GM12874 (cell line): ENCODE data around the gene ARHGAP26.

Source experiments
- CTCF ChIP-seq: IDR thresholded peaks from 2 replicates; pipeline ENCODE4 v1.5.1; 2011; ENCODE audit warnings: low read depth, mild to moderate bottlenecking, control low read depth, low read length, moderate library complexity; ENCODE audit not compliant: insufficient read depth

Gene ARHGAP26

GRCh38 chr5:142969624-142970439, 199.7 kb downstream of the ARHGAP26 start:
- TF ChIP-seq CTCF, result no peak

- no peak for TF ChIP-seq CTCF
Measured at GRCh38 chr5:142970440-142971030, 200.4 kb downstream of the ARHGAP26 start.

GRCh38 chr5:142971303-142972013, 201.3 kb downstream of the ARHGAP26 start:
- TF ChIP-seq CTCF, result no peak

GRCh38 chr5:142972064-142972570, 201.9 kb downstream of the ARHGAP26 start:
- TF ChIP-seq CTCF, result no peak

- no peak for TF ChIP-seq CTCF
Measured at GRCh38 chr5:142973932-142974331, 203.8 kb downstream of the ARHGAP26 start.

- TF ChIP-seq CTCF, result no peak
Measured at GRCh38 chr5:142974409-142974808, 204.2 kb downstream of the ARHGAP26 start.

GRCh38 chr5:142976861-142977260, 206.7 kb downstream of the ARHGAP26 start:
- TF ChIP-seq CTCF, result no peak
